Hepatocyte (in vitro differentiated cells): ENCODE results near the gene APBB1. TPM values are rescaled to one million over a fixed set of nuclear protein-coding genes. Genes with fewer than 3 reads are reported as not detected.

ENCODE experiments used
- DNase-seq: peaks from one replicate; pipeline ENCODE4 v3.0.0-alpha.2; 2016; ENCODE audit warnings: low spot score
- H2AFZ ChIP-seq: fragments of 200-600 bp; sonication (generic); 2 replicates; pipeline ENCODE4 v1.6.0; 2016; ENCODE audit warnings: antibody characterized with exemption, mild to moderate bottlenecking
- H3K27ac ChIP-seq: fragments of 200-600 bp; sonication (generic); 2 replicates; pipeline ENCODE4 v1.5.1; 2016; ENCODE audit warnings: mild to moderate bottlenecking
- H3K27me3 ChIP-seq: fragments of 200-600 bp; sonication (generic); 2 replicates; pipeline ENCODE4 v1.6.1; 2016
- H3K36me3 ChIP-seq: fragments of 200-600 bp; sonication (generic); replicated peaks from 2 replicates; pipeline ENCODE4 v1.5.1; 2016; ENCODE audit warnings: low read depth; ENCODE audit not compliant: insufficient read depth
- H3K4me1 ChIP-seq: fragments of 200-600 bp; sonication (generic); 2 replicates; pipeline ENCODE4 v1.5.1; 2016; ENCODE audit warnings: mild to moderate bottlenecking, moderate library complexity; ENCODE audit not compliant: insufficient read depth
- H3K4me2 ChIP-seq: fragments of 200-600 bp; sonication (generic); 2 replicates; pipeline ENCODE4 v1.6.0; 2016
- H3K4me3 ChIP-seq: fragments of 200-600 bp; sonication (generic); 2 replicates; pipeline ENCODE4 v1.5.1; 2016; ENCODE audit warnings: mild to moderate bottlenecking
- H3K79me2 ChIP-seq: fragments of 200-600 bp; sonication (generic); 2 replicates; pipeline ENCODE4 v1.6.0; 2017; ENCODE audit warnings: mild to moderate bottlenecking
- H3K9me2 ChIP-seq: fragments of 200-600 bp; sonication (generic); replicated peaks from 2 replicates; pipeline ENCODE4 v1.6.0; 2017; ENCODE audit warnings: mild to moderate bottlenecking; ENCODE audit not compliant: insufficient read depth
- H3K9me3 ChIP-seq: fragments of 200-600 bp; sonication (generic); 2 replicates; pipeline ENCODE4 v1.5.1; 2016; ENCODE audit warnings: low read depth, mild to moderate bottlenecking
- H4K20me1 ChIP-seq: fragments of 200-600 bp; sonication (generic); 2 replicates; pipeline ENCODE4 v1.6.0; 2016; ENCODE audit warnings: mild to moderate bottlenecking; ENCODE audit not compliant: insufficient read depth, poor library complexity, severe bottlenecking
- CTCF ChIP-seq: fragments of 200-600 bp; sonication (generic); IDR thresholded peaks from 2 replicates; pipeline ENCODE4 v1.5.1; 2016; ENCODE audit warnings: antibody characterized with exemption, mild to moderate bottlenecking; ENCODE audit not compliant: poor library complexity
- EZH2 ChIP-seq: fragments of 200-600 bp; sonication (generic); IDR thresholded peaks from 2 replicates; pipeline ENCODE4 v1.6.1; 2016; ENCODE audit warnings: antibody characterized with exemption, mild to moderate bottlenecking, borderline replicate concordance
- EZH2phosphoT487 ChIP-seq: fragments of 200-600 bp; sonication (generic); IDR thresholded peaks from one replicate; pipeline ENCODE4 v1.6.1; 2018; ENCODE audit warnings: antibody characterized with exemption, mild to moderate bottlenecking, low read depth, moderate library complexity; ENCODE audit not compliant: unreplicated experiment, severe bottlenecking
- WGBS: methylation state at CpG from one replicate; pipeline ENCODE4 v1.1.6; 2016; ENCODE audit warnings: low lambda C conversion rate; ENCODE audit errors: missing lambda C conversion rate; 5-methylcytosine and 5-hydroxymethylcytosine counted together
- polyA plus RNA-seq: library from polyadenylated mRNA; unstranded; fragments of >200 nt; fragmentation: Nextera tagmentation; extraction: Ambion mirVana; gene quantifications from 2 replicates; pipeline ENCODE4 v1.2.1, GENCODE V29; 2016
- total RNA-seq: library from RNA; depleted of rRNA; stranded (reverse); fragments of >200 nt; gene quantifications from 2 replicates; pipeline ENCODE4 v1.2.3, GENCODE V29; 2014

APBB1 gene
- total and polyA plus RNA-seq, 2 experiments from 2014 or later = 33.0 to 41.5 TPM

GRCh38 chr11:6431861-6432260 is 13.0 kb upstream of the APBB1 start:
- H4K20me1 ChIP-seq = no peaks in the 10 kb centered on the region
- H2AFZ ChIP-seq = no peak overlapping the region
- DNase-seq = no peak
- H3K4me1 ChIP-seq = no peaks in the 10 kb centered on the region
- no peaks in the 10 kb centered on the region for H3K27me3 ChIP-seq
- H3K36me3 ChIP-seq = no peaks in the 10 kb centered on the region
- TF ChIP-seq EZH2phosphoT487 = no peak
- TF ChIP-seq EZH2 = no peak
- no peak for TF ChIP-seq CTCF
- no peaks in the 10 kb centered on the region for H3K9me2 ChIP-seq
- WGBS = 84% methylated on average over 3 of the region's 3 CpGs
- H3K4me2 ChIP-seq = no peak overlapping the region
- no peaks in the 10 kb centered on the region for H3K9me3 ChIP-seq
- no peak overlapping the region for H3K4me3 ChIP-seq
- no peak overlapping the region for H3K27ac ChIP-seq
- no peaks in the 10 kb centered on the region for H3K79me2 ChIP-seq

- Histone ChIP-seq H3K9me3 (no peaks in the 10 kb centered on the region), H3K36me3 (no peaks in the 10 kb centered on the region), H3K4me1 (no peaks in the 10 kb centered on the region), H3K4me3 (no peak overlapping the region), H2AFZ (no peak overlapping the region), H3K27ac (no peak overlapping the region), H3K27me3 (no peaks in the 10 kb centered on the region), H4K20me1 (no peaks in the 10 kb centered on the region), H3K4me2 (no peak overlapping the region), H3K9me2 (no peaks in the 10 kb centered on the region), H3K79me2 (no peaks in the 10 kb centered on the region)
- DNase-seq = no peak
- TF ChIP-seq EZH2 (no peak), EZH2phosphoT487 (no peak), CTCF (no peak)
These were observed 8.6 kb upstream of the APBB1 start for GRCh38 chr11:6427516-6427915.

DNA sequence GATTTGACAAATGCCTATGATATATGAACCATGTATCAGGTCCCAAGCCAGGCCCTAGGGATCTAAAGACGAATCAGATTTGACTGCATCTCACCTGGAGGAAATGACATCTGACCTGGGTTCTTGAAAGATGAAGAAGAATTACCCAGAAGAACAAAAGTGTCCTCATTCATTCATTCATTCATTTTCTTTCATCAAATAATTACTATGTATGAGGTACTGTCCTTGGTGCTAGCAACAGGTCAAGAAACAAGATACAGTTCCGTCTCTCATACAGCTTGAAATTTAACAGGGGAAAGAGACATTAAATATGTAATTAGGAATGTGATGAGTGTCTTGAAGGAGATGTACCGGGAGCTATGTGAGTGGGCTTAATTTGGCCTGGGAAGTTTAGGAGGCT is 1.8 kb upstream of the APBB1 start:
- Histone ChIP-seq H3K27me3 (no peaks in the 10 kb centered on the region), H3K9me2 (no peaks in the 10 kb centered on the region), H2AFZ (no peak overlapping the region), H3K4me2 (no peak overlapping the region), H3K9me3 (no peaks in the 10 kb centered on the region), H3K4me3 (no peak overlapping the region), H3K36me3 (no peaks in the 10 kb centered on the region), H3K79me2 (peaks cover 35% of the 10 kb centered on the region), H3K27ac (no peak overlapping the region), H3K4me1 (peaks cover 9% of the 10 kb centered on the region), H4K20me1 (no peaks in the 10 kb centered on the region)
- WGBS = 96% methylated on average over 3 of the region's 3 CpGs
- no peak for DNase-seq
- no peak for TF ChIP-seq CTCF
- no peak for TF ChIP-seq EZH2
- TF ChIP-seq EZH2phosphoT487 = no peak

DNA sequence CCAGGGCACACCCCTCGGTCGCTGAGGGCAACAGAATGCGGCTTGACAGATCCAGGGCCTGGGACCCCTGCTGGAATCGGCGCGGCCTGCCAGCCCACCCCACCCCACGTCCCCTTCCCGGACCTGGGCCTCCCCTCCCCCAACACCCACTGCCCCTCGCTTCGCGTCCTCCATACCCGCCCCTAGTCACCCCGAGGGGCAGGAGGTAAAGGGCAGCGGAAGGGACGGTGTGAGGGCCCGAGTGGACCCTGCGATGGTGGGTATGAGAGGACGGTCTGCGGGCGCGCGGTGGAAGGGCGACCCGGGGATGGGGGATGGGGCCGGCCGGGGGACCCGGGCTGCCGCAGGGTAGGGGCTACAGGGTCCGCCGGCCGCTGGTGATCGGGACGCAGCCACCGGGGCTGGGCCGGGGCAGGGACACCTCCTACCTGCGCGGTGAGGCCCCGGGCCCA is 311 bp downstream of the APBB1 start:
- Histone ChIP-seq H2AFZ (peak overlapping the region; percentile 95), H3K4me1 (peaks cover 9% of the 10 kb centered on the region), H3K9me2 (no peaks in the 10 kb centered on the region), H3K27me3 (no peaks in the 10 kb centered on the region), H3K27ac (peak overlapping the region; percentile 89), H3K4me2 (peak overlapping the region; percentile 78), H4K20me1 (no peaks in the 10 kb centered on the region), H3K4me3 (peak overlapping the region; percentile 97), H3K9me3 (no peaks in the 10 kb centered on the region), H3K36me3 (no peaks in the 10 kb centered on the region), H3K79me2 (peaks cover 55% of the 10 kb centered on the region)
- peak; percentile 50 for DNase-seq
- TF ChIP-seq EZH2phosphoT487 (no peak), EZH2 (no peak), CTCF (no peak)
- 0% methylated on average over 14 of the region's 38 CpGs for WGBS
